A549 (cell line): Measurements from ENCODE around the gene COL26A1. TPM values are rescaled to one million over a fixed set of nuclear protein-coding genes. Genes with fewer than 3 reads are reported as not detected.

Source experiments
- ATAC-seq, 2 experiments: fragments of 200-7000 bp in 1 of 2; fragments of >200 bp in 1 of 2; cut with Nextera tagmentation in 1 of 2; cut with Tn5 transposase in 1 of 2; 3 replicates each; pipeline versions ENCODE4 v1.8.0 to v1.9.1; 2018 to 2020; ENCODE audit warnings: mild to moderate bottlenecking in 1 of 2, moderate library complexity in 1 of 2
- CTCF ChIA-PET: fragments of 300-600 bp; sonication (Branson Sonifier 250); formaldehyde crosslinking; extraction: SDS; loops from one replicate; lab custom pipeline; 2021; ENCODE audit warnings: antibody characterized with exemption, inconsistent platforms; lab: Yijun Ruan, JAX
- POLR2A ChIA-PET: fragments of 350-600 bp; formaldehyde crosslinking; extraction: SDS; loops from one replicate; lab custom pipeline; 2021; ENCODE audit warnings: antibody characterized with exemption, inconsistent platforms; lab: Yijun Ruan, JAX
- DNase-seq, 2 experiments: peaks; one replicate each; pipeline versions ENCODE4 v3.0.0 to v3.0.0-alpha.2; 2011 to 2016; ENCODE audit warnings: low read depth in 1 of 2, low spot score in 1 of 2
- FAIRE-seq: peaks from 2 replicates; lab custom pipeline; 2011; peaks lifted over from hg19 to GRCh38; lab: Jason Lieb, UNC
- H3K27ac ChIP-seq, 2 experiments: fragments of >200 bp; sonication (Bioruptor Twin); formaldehyde crosslinking; 3 replicates each; pipeline ENCODE4 v1.5.1; 2016 to 2017
- H3K4me1 ChIP-seq: fragments of >200 bp; sonication (Bioruptor Twin); formaldehyde crosslinking; 3 replicates; pipeline ENCODE4 v1.6.1; 2016
- H3K4me2 ChIP-seq: fragments of >200 bp; sonication (Bioruptor Twin); formaldehyde crosslinking; 3 replicates; pipeline ENCODE4 v1.6.1; 2016
- H3K4me3 ChIP-seq: fragments of >200 bp; sonication (Bioruptor Twin); formaldehyde crosslinking; 3 replicates; pipeline ENCODE4 v1.5.1; 2016
- H3K9me3 ChIP-seq: fragments of >200 bp; sonication (Bioruptor Twin); formaldehyde crosslinking; 3 replicates; pipeline ENCODE4 v1.6.1; 2016
- BHLHE40 ChIP-seq: IDR thresholded peaks from 2 replicates; pipeline ENCODE4 v1.6.1; 2012; ENCODE audit warnings: low read depth, low read length, inconsistent platforms
- CBX2 ChIP-seq: fragments of 200-600 bp; sonication (generic); IDR thresholded peaks from 2 replicates; pipeline ENCODE4 v1.6.1; 2016; ENCODE audit warnings: low read depth, mild to moderate bottlenecking, borderline replicate concordance
- CHD4 ChIP-seq: fragments of 200-600 bp; sonication (generic); IDR thresholded peaks from 2 replicates; pipeline ENCODE4 v1.6.1; 2016; ENCODE audit warnings: antibody characterized with exemption, mild to moderate bottlenecking, borderline replicate concordance
- CTCF ChIP-seq: fragments of >200 bp; sonication (Bioruptor Twin); formaldehyde crosslinking; IDR thresholded peaks from 3 replicates; pipeline ENCODE4 v1.5.1; 2016
- FOSL2 ChIP-seq, 2 experiments: fragments of 450-650 bp in 1 of 2; fragments of >200 bp in 1 of 2; sonication (Bioruptor Twin) in 1 of 2; formaldehyde crosslinking; IDR thresholded peaks; 2 replicates each; pipeline versions ENCODE4 v1.5.0 to v1.6.1; 2016 to 2020; ENCODE audit warnings: mild to moderate bottlenecking in 1 of 2, moderate library complexity in 1 of 2
- GATA3 ChIP-seq: IDR thresholded peaks from 2 replicates; pipeline ENCODE4 v1.6.1; 2012; ENCODE audit warnings: borderline replicate concordance
- HDAC2 ChIP-seq: fragments of 200-600 bp; sonication (generic); IDR thresholded peaks from 2 replicates; pipeline ENCODE4 v1.6.1; 2016
- HEYL ChIP-seq: fragments of 250-450 bp; sonication (Bioruptor Pico); IDR thresholded peaks from 2 replicates; pipeline ENCODE4 v1.8.0; 2021; ENCODE audit warnings: mild to moderate bottlenecking, moderate library complexity
- HOXB13 ChIP-seq: fragments of 250-450 bp; sonication (Bioruptor Pico); IDR thresholded peaks from 2 replicates; pipeline ENCODE4 v1.5.0; 2020; ENCODE audit warnings: low read depth, mild to moderate bottlenecking, moderate library complexity
- HOXB5 ChIP-seq: fragments of 250-450 bp; sonication (Bioruptor Pico); IDR thresholded peaks from 2 replicates; pipeline ENCODE4 v1.5.0; 2020; ENCODE audit warnings: mild to moderate bottlenecking, moderate library complexity
- JUN ChIP-seq, 2 experiments: fragments of >200 bp; sonication (Bioruptor Twin); formaldehyde crosslinking; IDR thresholded peaks; 2 replicates in 1 of 2; 3 replicates in 1 of 2; pipeline ENCODE4 v1.6.1; 2016 to 2017
- JUNB ChIP-seq: fragments of >200 bp; sonication (Bioruptor Twin); formaldehyde crosslinking; IDR thresholded peaks from 2 replicates; pipeline ENCODE4 v1.6.1; 2016
- KDM1A ChIP-seq: fragments of 200-600 bp; sonication (generic); IDR thresholded peaks from 2 replicates; pipeline ENCODE4 v1.6.1; 2016; ENCODE audit warnings: low read depth, mild to moderate bottlenecking
- MYC ChIP-seq: IDR thresholded peaks from 2 replicates; pipeline ENCODE4 v1.6.1; 2012; ENCODE audit warnings: mild to moderate bottlenecking, inconsistent platforms, low read length, improper control_type of control experiment, borderline replicate concordance
- PHF8 ChIP-seq: fragments of 200-600 bp; sonication (generic); IDR thresholded peaks from 2 replicates; pipeline ENCODE4 v1.6.1; 2016; ENCODE audit warnings: low read depth, mild to moderate bottlenecking, antibody characterized with exemption, moderate library complexity, borderline replicate concordance
- RAD21 ChIP-seq, 2 experiments: fragments of >200 bp in 1 of 2; sonication (Bioruptor Twin) in 1 of 2; formaldehyde crosslinking in 1 of 2; IDR thresholded peaks in 1 of 2; conservative IDR thresholded peaks in 1 of 2; 2 replicates in 1 of 2; 3 replicates in 1 of 2; pipeline ENCODE4 v1.6.1; 2012 to 2018; ENCODE audit warnings: inconsistent platforms in 1 of 2
- RARB ChIP-seq: fragments of 250-450 bp; sonication (Bioruptor Pico); IDR thresholded peaks from 2 replicates; pipeline ENCODE4 v1.8.0; 2021; ENCODE audit warnings: mild to moderate bottlenecking, moderate library complexity
- TFCP2L1 ChIP-seq: fragments of 250-450 bp; sonication (Bioruptor Pico); IDR thresholded peaks from 2 replicates; pipeline ENCODE4 v1.5.0; 2021; ENCODE audit warnings: mild to moderate bottlenecking
- TP53 ChIP-seq: fragments of 250-450 bp; sonication (Bioruptor Pico); IDR thresholded peaks from 2 replicates; pipeline ENCODE4 v1.5.0; 2021; ENCODE audit warnings: mild to moderate bottlenecking, moderate library complexity
- ZFP36 ChIP-seq: fragments of 450-650 bp; IDR thresholded peaks from 2 replicates; pipeline ENCODE4 v1.6.1; 2014; ENCODE audit warnings: borderline replicate concordance; ENCODE audit not compliant: partially characterized antibody
- ZSCAN20 ChIP-seq: fragments of 250-450 bp; sonication (Bioruptor Pico); IDR thresholded peaks from 2 replicates; pipeline ENCODE4 v1.8.0; 2022; ENCODE audit warnings: mild to moderate bottlenecking, moderate library complexity
- WGBS: methylation state at CpG from one replicate; pipeline ENCODE4 v1.1.6; 2017; ENCODE audit errors: missing lambda C conversion rate; 5-methylcytosine and 5-hydroxymethylcytosine counted together
- polyA plus RNA-seq, 4 experiments: library from polyadenylated mRNA; depleted of rRNA in 3 of 4; stranded (reverse); fragments of >200 nt; fragmentation: RNase III in 1 of 4; extraction: RNeasy Plus Mini Kit Qiagen cat#74134 plus additional on column Dnase treatment in 1 of 4; gene quantifications; 2 replicates in 3 of 4; 3 replicates in 1 of 4; pipeline ENCODE4 v1.2.3, GENCODE V29; 2011 to 2017
- TF ChIP-seq, protein P1 (sequence below): IDR thresholded peaks from 2 replicates; pipeline ENCODE4 v1.6.1; 2012

Gene COL26A1
- polyA plus RNA-seq, 2 of the 4 experiments (the other 2 are of a cell fraction): 0.52 to 1.4 TPM

DNA sequence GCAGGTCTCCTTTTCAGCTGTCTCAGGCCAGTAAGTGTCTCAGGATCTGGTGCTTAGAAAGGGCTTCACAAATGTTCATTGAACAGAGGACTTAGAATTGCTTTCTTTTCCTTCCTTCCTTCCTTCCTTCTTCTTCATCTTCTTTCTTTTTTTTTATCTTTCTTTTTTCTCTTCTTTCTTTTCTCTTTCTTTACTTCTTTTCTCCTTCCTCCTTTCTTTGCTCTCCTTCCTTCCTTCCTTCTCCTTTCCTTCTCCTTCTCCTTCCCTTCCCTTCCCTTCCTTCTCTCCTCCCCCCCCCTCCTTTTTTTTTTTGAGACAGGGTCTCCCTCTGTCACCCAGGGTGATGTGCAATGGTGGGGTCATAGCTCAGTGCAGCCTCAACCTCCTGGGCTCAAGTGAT is 34.6 kb downstream of the COL26A1 start:
- ATAC-seq (no peak), DNase-seq (no peak), FAIRE-seq (no peak)
- CTCF ChIA-PET: interaction anchor here (0.6 to 4.2 kb wide), 4 partner anchors 14 to 168 kb away, joined by 3 to 24 read pairs (median 8); no protein-coding TSS in a partner anchor
- H3K4me3 ChIP-seq: no peak overlapping the region
- H3K27ac ChIP-seq: no peak overlapping the region
- no peak overlapping the region for H3K4me2 ChIP-seq
- TF ChIP-seq, protein P1, sequence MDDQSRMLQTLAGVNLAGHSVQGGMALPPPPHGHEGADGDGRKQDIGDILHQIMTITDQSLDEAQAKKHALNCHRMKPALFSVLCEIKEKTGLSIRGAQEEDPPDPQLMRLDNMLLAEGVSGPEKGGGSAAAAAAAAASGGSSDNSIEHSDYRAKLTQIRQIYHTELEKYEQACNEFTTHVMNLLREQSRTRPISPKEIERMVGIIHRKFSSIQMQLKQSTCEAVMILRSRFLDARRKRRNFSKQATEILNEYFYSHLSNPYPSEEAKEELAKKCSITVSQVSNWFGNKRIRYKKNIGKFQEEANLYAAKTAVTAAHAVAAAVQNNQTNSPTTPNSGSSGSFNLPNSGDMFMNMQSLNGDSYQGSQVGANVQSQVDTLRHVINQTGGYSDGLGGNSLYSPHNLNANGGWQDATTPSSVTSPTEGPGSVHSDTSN: no peak
- TF ChIP-seq JUN (IDR thresholded peaks at IDR 0.05) (no peak), RAD21 (conservative IDR thresholded peaks at IDR 0.05 in 1 of 2, IDR thresholded peaks at IDR 0.05 in 1 of 2) (no peak), ZSCAN20 (no peak), CHD4 (no peak), CBX2 (no peak), MYC (no peak), HEYL (CRISPR knock-in tag) (no peak), CTCF (no peak), FOSL2 (IDR thresholded peaks at IDR 0.05) (no peak), FOSL2 (CRISPR knock-in tag; IDR thresholded peaks at IDR 0.05) (no peak), TFCP2L1 (CRISPR knock-in tag) (no peak), ZFP36 (no peak), RARB (no peak), HOXB5 (CRISPR knock-in tag) (no peak)
- POLR2A ChIA-PET: no interaction called here
- no peaks in the 10 kb centered on the region for H3K9me3 ChIP-seq
- peaks cover 9% of the 10 kb centered on the region for H3K4me1 ChIP-seq

GRCh38 chr7:101397770-101398324 is 35.2 kb downstream of the COL26A1 start:
- H3K4me3 ChIP-seq: no peak overlapping the region
- WGBS: 6% methylated on average over 1 of the region's 1 CpG
- no peak overlapping the region for H3K4me2 ChIP-seq
- no peak overlapping the region for H3K27ac ChIP-seq
- FAIRE-seq: no peak
- H3K4me1 ChIP-seq: peaks cover 15% of the 10 kb centered on the region
- no peak for TF ChIP-seq TP53
- DNase-seq: no peak
- H3K9me3 ChIP-seq: no peaks in the 10 kb centered on the region
- ChIA-PET CTCF (interaction anchor here (1.1 to 4.2 kb wide), 7 partner anchors 13 to 109 kb away, joined by 3 to 24 read pairs (median 7); partner anchors contain the start of gene IFT22), POLR2A (no interaction called here)
- ATAC-seq: no peak

DNA sequence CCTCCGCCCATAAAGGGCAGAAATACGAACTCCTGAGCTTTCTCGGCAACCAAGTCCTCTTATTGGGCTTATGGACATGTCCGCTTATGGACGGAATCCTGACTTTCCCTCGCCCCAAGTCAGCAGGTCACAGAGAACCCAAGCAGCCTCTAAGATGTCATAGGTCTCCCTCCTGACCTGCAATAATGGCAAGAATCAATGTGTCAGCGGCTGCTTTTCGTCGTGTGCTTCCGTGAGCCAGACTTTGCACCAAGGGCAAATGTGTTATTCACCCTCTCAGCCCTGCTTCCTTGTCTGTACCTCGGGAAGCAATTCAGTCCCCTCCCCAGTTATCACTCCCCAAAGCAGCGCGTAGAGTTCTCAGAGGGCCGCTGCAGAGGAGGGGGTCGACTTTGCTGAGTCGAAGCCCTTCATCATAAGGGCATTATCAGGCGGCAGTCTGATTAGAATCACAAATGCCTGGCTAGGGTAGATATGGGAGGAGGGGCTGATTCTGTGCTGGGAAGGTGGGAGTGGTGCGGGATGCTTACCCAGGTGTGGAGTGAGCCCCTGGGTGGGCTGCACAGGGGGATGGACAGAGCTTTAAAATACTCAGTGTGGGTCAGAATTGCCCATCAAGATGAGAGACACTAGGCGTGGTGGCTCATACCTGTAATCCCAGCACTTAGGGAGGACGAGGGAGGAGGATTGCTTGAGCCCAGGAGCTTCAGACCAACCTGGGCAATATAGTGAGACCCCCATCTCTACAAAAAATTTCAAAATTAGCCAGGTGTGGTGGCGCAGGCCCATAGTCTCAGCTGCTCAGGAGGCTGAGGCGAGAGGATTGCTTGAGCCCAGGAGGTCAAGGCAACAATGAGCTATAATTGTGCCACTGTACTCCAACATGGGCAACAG is 36.0 kb downstream of the COL26A1 start:
- H3K9me3 ChIP-seq: no peaks in the 10 kb centered on the region
- H3K4me3 ChIP-seq: no peak overlapping the region
- H3K27ac ChIP-seq: no peak overlapping the region
- peaks cover 18% of the 10 kb centered on the region for H3K4me1 ChIP-seq
- DNase-seq (no peak), ATAC-seq (no peak), FAIRE-seq (no peak)
- ChIA-PET POLR2A (no interaction called here), CTCF (interaction anchor here (0.5 to 4.2 kb wide), 9 partner anchors 13 to 109 kb away, joined by 3 to 24 read pairs (median 7); partner anchors contain the start of gene IFT22)
- H3K4me2 ChIP-seq: no peak overlapping the region
- 62% methylated on average over 22 of the region's 22 CpGs for WGBS
- no peak for TF ChIP-seq JUNB
- TF ChIP-seq HDAC2: no peak
- TF ChIP-seq HOXB13: no peak
- no peak for TF ChIP-seq BHLHE40
- TF ChIP-seq RARB: no peak
- no peak for TF ChIP-seq GATA3
- TF ChIP-seq PHF8: no peak
- TF ChIP-seq KDM1A: no peak
